GM12865 (cell line): Measurements from ENCODE around the gene RBP3.
A peak's percentile ranks its signal among the peaks of the same experiment; 100 is the strongest.
"Not testable (repeated sequence)": the region's sequence is repeated elsewhere in the genome, so short reads cannot be mapped to it uniquely, and the experiment has no call there.

ENCODE experiments used
- DNase-seq: peaks from one replicate; pipeline ENCODE4 v3.0.0; 2010; ENCODE audit warnings: low read depth
- H3K4me3 ChIP-seq: 2 replicates; pipeline ENCODE4 v1.5.1; 2011; ENCODE audit warnings: mild to moderate bottlenecking, low read depth, low read length, control low read depth
- CTCF ChIP-seq: IDR thresholded peaks from 2 replicates; pipeline ENCODE4 v1.5.1; 2011; ENCODE audit warnings: low read length, control low read depth, low read depth, inconsistent platforms; ENCODE audit not compliant: insufficient read depth; ENCODE audit errors: missing control alignments

RBP3 gene

GRCh38 chr10:47381427-47382379, 33.5 kb downstream of the RBP3 start:
- DNase-seq = no peak
- H3K4me3 ChIP-seq = no peak overlapping the region
- TF ChIP-seq CTCF = no peak

DNA sequence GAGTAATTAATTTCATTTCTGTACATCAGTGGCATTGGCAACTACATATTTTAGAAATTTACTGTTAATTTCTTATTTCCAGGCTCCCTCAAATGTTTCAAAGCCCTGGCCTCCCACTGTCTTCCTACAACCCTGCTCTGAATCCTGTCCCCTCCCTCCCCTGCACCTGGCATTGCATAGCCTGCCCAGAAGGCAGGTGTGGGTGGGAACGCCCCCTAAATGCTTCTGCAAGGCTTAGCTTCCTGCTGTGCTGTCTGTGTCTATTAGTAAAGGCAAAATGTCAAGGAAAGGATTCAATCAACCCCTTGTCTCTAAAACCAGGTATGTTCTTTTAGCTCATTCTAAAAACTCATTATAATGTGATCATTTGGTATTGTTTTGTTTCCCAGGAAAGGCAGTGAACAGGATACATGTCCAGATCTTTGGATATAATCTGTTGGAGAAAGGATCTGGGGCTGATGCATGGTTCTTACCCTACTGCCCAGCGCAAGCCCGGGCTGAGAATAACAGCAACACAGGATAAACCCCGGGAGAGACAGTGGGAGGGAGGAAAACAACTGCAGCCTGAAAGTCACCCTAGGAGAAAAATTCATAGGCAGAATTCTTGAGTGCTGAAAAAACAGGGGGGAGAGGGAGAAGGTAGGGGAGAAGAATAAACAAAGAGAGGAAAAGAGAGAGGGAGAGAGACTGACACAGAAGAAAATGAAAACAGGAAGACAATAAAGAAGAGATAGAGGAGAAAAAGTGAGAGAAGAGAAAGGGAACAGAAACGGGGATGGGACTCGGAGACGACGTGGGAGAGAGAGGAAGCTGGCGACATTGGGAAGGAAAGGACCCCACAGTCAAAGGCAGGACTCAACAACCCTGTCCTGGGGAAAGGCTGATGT, 35.3 kb downstream of the RBP3 start:
- DNase-seq = no peak

DNA sequence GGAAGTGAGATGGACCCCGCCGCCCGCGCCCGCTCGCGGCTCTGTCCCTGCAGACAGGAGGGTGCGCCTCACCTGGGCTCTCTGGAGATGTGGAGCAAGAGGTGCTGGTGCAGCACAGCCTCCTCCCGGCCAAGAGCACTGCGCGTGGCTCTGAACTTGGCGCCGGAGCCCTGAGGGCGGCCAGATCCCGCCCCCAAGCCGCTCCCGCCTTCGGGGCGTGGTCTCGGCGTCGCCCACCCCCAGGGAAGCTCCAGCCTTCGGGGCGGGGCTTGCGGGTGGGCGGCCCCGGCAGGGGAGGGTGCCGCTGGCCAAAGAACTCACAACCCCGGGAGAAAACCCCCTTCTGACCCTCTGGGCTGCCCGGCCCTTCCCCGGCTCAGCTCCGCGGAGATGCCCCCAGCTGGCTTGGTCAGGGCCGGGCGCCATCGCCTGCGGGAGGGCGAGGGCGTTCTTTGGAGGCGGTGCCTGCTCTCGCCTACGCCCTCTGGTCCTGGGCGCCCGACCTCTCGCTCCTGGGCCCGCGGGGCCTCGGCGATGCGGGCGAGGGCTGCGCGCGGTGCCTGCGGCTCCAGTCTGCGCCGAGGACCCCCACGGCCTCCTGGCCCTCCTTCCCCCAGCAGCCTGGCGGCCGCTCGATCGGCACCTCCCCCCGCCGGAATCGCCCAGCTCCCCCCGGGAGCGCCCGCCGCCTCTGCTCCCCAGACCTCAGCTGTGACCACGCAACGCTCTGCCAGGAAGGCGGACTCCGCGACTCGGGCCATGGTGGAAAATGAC, 36.2 kb downstream of the RBP3 start, which contains the start of gene ZNF488:
TSS of gene ZNF488 (minus strand) at position 146 of the 774 bp plus-strand sequence. CDS start 15,464 bp downstream, outside the sequence.
- TF ChIP-seq CTCF = no peak

More for the DNA sequence above, 35.3 kb downstream of the RBP3 start:
- TF ChIP-seq CTCF = no peak
- H3K4me3 ChIP-seq = no peak overlapping the region

GRCh38 chr10:47386104-47386503, 37.9 kb downstream of the RBP3 start:
- not testable (repeated sequence) for H3K4me3 ChIP-seq

More for the DNA sequence above, 36.2 kb downstream of the RBP3 start, which contains the start of gene ZNF488:
- peak within 1 kb of the TSS; percentile 53 for H3K4me3 ChIP-seq
- peak; percentile 63 for DNase-seq

DNA sequence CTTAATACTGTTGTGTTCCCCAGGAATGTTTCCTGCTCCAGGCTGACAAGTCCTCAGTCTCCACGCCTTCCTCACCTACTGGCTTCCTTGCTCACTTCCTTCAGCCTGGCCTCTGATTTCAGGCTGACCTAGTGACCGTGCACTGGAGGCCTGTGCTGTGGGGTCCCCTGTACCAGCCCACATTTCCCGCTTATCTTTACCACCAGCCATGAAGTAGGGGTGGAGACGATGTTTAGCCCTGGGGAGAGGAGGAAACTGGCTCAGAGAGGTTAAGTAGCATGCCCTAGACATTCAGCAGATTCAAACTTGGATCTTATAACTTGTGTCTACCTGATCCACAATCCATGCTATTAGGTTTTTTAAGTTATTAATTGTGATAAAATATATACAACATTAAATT, 40.7 kb downstream of the RBP3 start:
- H3K4me3 ChIP-seq = no peak overlapping the region
- DNase-seq = no peak
- no peak for TF ChIP-seq CTCF

More at GRCh38 chr10:47386104-47386503, 37.9 kb downstream of the RBP3 start:
- not testable (repeated sequence) for DNase-seq

- H3K4me3 ChIP-seq = no peak overlapping the region
- no peak for TF ChIP-seq CTCF
- DNase-seq = no peak
Measured at GRCh38 chr10:47389619-47390018, 41.5 kb downstream of the RBP3 start.

GRCh38 chr10:47396311-47396717, 48.2 kb downstream of the RBP3 start:
- DNase-seq = no peak
- H3K4me3 ChIP-seq = no peak overlapping the region
- TF ChIP-seq CTCF = no peak
